ENCODE results near the gene CD2BP2.
"Not testable (repeated sequence)": the region's sequence is repeated elsewhere in the genome, so short reads cannot be mapped to it uniquely, and the experiment has no call there.

The CD2BP2 gene

GRCh38 chr16:30310937-30311336, 44.2 kb downstream of the CD2BP2 start:
- H3K27me3 ChIP-seq (ENCODE audit: control insufficient read depth, insufficient read depth, low read length, poor library complexity, severe bottlenecking); H3K27ac ChIP-seq (ENCODE audit: insufficient read depth, low read depth, low read length, poor library complexity, severe bottlenecking); H3K4me1 ChIP-seq (ENCODE audit: control insufficient read depth, insufficient read depth, low read length); H3K9me3 ChIP-seq (ENCODE audit: control insufficient read depth, low read length); H3K36me3 ChIP-seq (ENCODE audit: control insufficient read depth, insufficient read depth, low read length); H3K4me3 ChIP-seq (ENCODE audit: insufficient read depth, low read depth, low read length): not testable (repeated sequence)
- WGBS, 2 experiments = 100% methylated on average over 1 of the region's 4 CpGs; no CpG with 5 or more reads in 1 of the 2 experiments

GRCh38 chr16:30309255-30309654, 45.9 kb downstream of the CD2BP2 start:
- 93 to 97% methylated on average over 5 of the region's 5 CpGs for WGBS, 2 experiments
- not testable (repeated sequence) for H3K36me3 ChIP-seq (ENCODE audit: control insufficient read depth, insufficient read depth, low read length); H3K27ac ChIP-seq (ENCODE audit: insufficient read depth, low read depth, low read length, poor library complexity, severe bottlenecking); H3K4me1 ChIP-seq (ENCODE audit: control insufficient read depth, insufficient read depth, low read length); H3K9me3 ChIP-seq (ENCODE audit: control insufficient read depth, low read length); H3K27me3 ChIP-seq (ENCODE audit: control insufficient read depth, insufficient read depth, low read length, poor library complexity, severe bottlenecking); H3K4me3 ChIP-seq (ENCODE audit: insufficient read depth, low read depth, low read length)
